Activated CD4-positive, alpha-beta memory T cell treated with anti-CD3 and anti-CD28 coated beads, Interleukin-2, amount 10 ng/mL, durations not matched to agents 7 days and 5 days (primary cell): ENCODE results near the gene CIRBP. TPM values are rescaled to one million over a fixed set of nuclear protein-coding genes. Genes with fewer than 3 reads are reported as not detected.
"Not testable (repeated sequence)": the region's sequence is repeated elsewhere in the genome, so short reads cannot be mapped to it uniquely, and the experiment has no call there.

Experiments used
- CTCF ChIA-PET: fragments of 350-600 bp; sonication (Branson Sonifier 250); formaldehyde crosslinking; loops from one replicate; lab custom pipeline; 2021; ENCODE audit warnings: antibody characterized with exemption, inconsistent platforms; lab: Charles Lee
- POLR2A ChIA-PET: fragments of 350-600 bp; sonication (Branson Sonifier 250); formaldehyde crosslinking; loops from one replicate; lab custom pipeline; 2021; ENCODE audit warnings: antibody characterized with exemption; lab: Charles Lee
- DNase-seq: peaks from one replicate; pipeline ENCODE4 v3.0.0-alpha.2; 2020
- H3K27ac Mint-ChIP-seq: one replicate; pipeline ENCODE4 v1.8.0; 2021; ENCODE audit warnings: mild to moderate bottlenecking, mixed read lengths
- H3K27me3 Mint-ChIP-seq: one replicate; pipeline ENCODE4 v1.8.0; 2021; ENCODE audit warnings: mixed read lengths
- H3K36me3 Mint-ChIP-seq: one replicate; pipeline ENCODE4 v1.8.0; 2021; ENCODE audit warnings: low read depth, mixed read lengths
- H3K4me1 Mint-ChIP-seq: one replicate; pipeline ENCODE4 v1.8.0; 2021; ENCODE audit warnings: mixed read lengths
- H3K4me3 Mint-ChIP-seq: one replicate; pipeline ENCODE4 v1.8.0; 2021; ENCODE audit warnings: mild to moderate bottlenecking, mixed read lengths
- H3K9me3 Mint-ChIP-seq: one replicate; pipeline ENCODE4 v1.8.0; 2021; ENCODE audit warnings: mixed read lengths
- total RNA-seq, 2 experiments: library from RNA; stranded (reverse); gene quantifications; one replicate each; pipeline ENCODE4 v1.2.3, GENCODE V29; 2021

CIRBP gene
- total RNA-seq, 2 experiments from 2014 or later, result 203 to 204 TPM

GRCh38 chr19:1293782-1294604, 24.9 kb downstream of the CIRBP start:
- ChIA-PET POLR2A (no interaction called here), CTCF (no interaction called here)
- Mint-ChIP-seq H3K36me3 (no peaks in the 10 kb centered on the region), H3K27me3 (peaks cover 8% of the 10 kb centered on the region), H3K4me1 (no peaks in the 10 kb centered on the region), H3K9me3 (no peaks in the 10 kb centered on the region), H3K27ac (no peak overlapping the region), H3K4me3 (no peak overlapping the region)
- DNase-seq, result no peak

- H3K4me1 Mint-ChIP-seq, result no peaks in the 10 kb centered on the region
- no peak overlapping the region for H3K27ac Mint-ChIP-seq
- CTCF ChIA-PET, result no interaction called here
- no peak overlapping the region for H3K4me3 Mint-ChIP-seq
- no peaks in the 10 kb centered on the region for H3K9me3 Mint-ChIP-seq
- DNase-seq, result no peak
- H3K36me3 Mint-ChIP-seq, result no peaks in the 10 kb centered on the region
- POLR2A ChIA-PET, result no interaction called here
- H3K27me3 Mint-ChIP-seq, result peaks cover 5% of the 10 kb centered on the region
These were observed 25.6 kb downstream of the CIRBP start for GRCh38 chr19:1294688-1295087.

- no peaks in the 10 kb centered on the region for H3K4me1 Mint-ChIP-seq
- no peaks in the 10 kb centered on the region for H3K36me3 Mint-ChIP-seq
- no peak overlapping the region for H3K4me3 Mint-ChIP-seq
- H3K27me3 Mint-ChIP-seq, result peaks cover 5% of the 10 kb centered on the region
- CTCF ChIA-PET, result no interaction called here
- peak; percentile 46 for DNase-seq
- no peak overlapping the region for H3K27ac Mint-ChIP-seq
- POLR2A ChIA-PET, result interaction anchor here (0.7 kb wide), 1 partner anchor 17 kb away, joined by 3 read pairs; no protein-coding TSS in a partner anchor
- no peaks in the 10 kb centered on the region for H3K9me3 Mint-ChIP-seq
These were observed 26.3 kb downstream of the CIRBP start for GRCh38 chr19:1295169-1296012.

GRCh38 chr19:1296078-1296477, 26.9 kb downstream of the CIRBP start:
- ChIA-PET POLR2A (interaction anchor here (0.7 kb wide), 1 partner anchor 18 kb away, joined by 3 read pairs; no protein-coding TSS in a partner anchor), CTCF (no interaction called here)
- Mint-ChIP-seq H3K27me3 (peaks cover 5% of the 10 kb centered on the region), H3K36me3 (no peaks in the 10 kb centered on the region), H3K4me3 (no peak overlapping the region), H3K4me1 (no peaks in the 10 kb centered on the region), H3K9me3 (no peaks in the 10 kb centered on the region), H3K27ac (no peak overlapping the region)
- no peak for DNase-seq

- Mint-ChIP-seq H3K36me3 (no peaks in the 10 kb centered on the region), H3K4me1 (no peaks in the 10 kb centered on the region), H3K4me3 (no peak overlapping the region), H3K27ac (no peak overlapping the region), H3K27me3 (peaks cover 4% of the 10 kb centered on the region), H3K9me3 (no peaks in the 10 kb centered on the region)
- DNase-seq, result no peak
- ChIA-PET POLR2A (no interaction called here), CTCF (no interaction called here)
These were observed 27.6 kb downstream of the CIRBP start for GRCh38 chr19:1296575-1297271.

GRCh38 chr19:1298235-1298634, 29.1 kb downstream of the CIRBP start:
- H3K9me3 Mint-ChIP-seq, result no peaks in the 10 kb centered on the region

GRCh38 chr19:1299801-1300200, 30.7 kb downstream of the CIRBP start:
- H3K27ac Mint-ChIP-seq, result no peak overlapping the region

More at GRCh38 chr19:1298235-1298634, 29.1 kb downstream of the CIRBP start:
- H3K27me3 Mint-ChIP-seq, result peaks cover 4% of the 10 kb centered on the region
- no peaks in the 10 kb centered on the region for H3K36me3 Mint-ChIP-seq
- ChIA-PET CTCF (no interaction called here), POLR2A (no interaction called here)
- H3K27ac Mint-ChIP-seq, result no peak overlapping the region
- DNase-seq, result no peak
- no peak overlapping the region for H3K4me3 Mint-ChIP-seq
- H3K4me1 Mint-ChIP-seq, result no peaks in the 10 kb centered on the region

GRCh38 chr19:1300744-1301490, 31.8 kb downstream of the CIRBP start:
- Mint-ChIP-seq H3K4me1 (no peaks in the 10 kb centered on the region), H3K9me3 (no peaks in the 10 kb centered on the region), H3K36me3 (no peaks in the 10 kb centered on the region), H3K27ac (no peak overlapping the region), H3K4me3 (no peak overlapping the region), H3K27me3 (no peaks in the 10 kb centered on the region)
- CTCF ChIA-PET, result no interaction called here
- no peak for DNase-seq
- POLR2A ChIA-PET, result interaction anchor here (0.6 kb wide), 1 partner anchor 76 kb away, joined by 3 read pairs; no protein-coding TSS in a partner anchor

More at GRCh38 chr19:1299801-1300200, 30.7 kb downstream of the CIRBP start:
- no peak overlapping the region for H3K4me3 Mint-ChIP-seq
- H3K4me1 Mint-ChIP-seq, result no peaks in the 10 kb centered on the region
- CTCF ChIA-PET, result no interaction called here
- no peaks in the 10 kb centered on the region for H3K27me3 Mint-ChIP-seq
- POLR2A ChIA-PET, result no interaction called here
- DNase-seq, result no peak
- no peaks in the 10 kb centered on the region for H3K36me3 Mint-ChIP-seq
- H3K9me3 Mint-ChIP-seq, result no peaks in the 10 kb centered on the region

GRCh38 chr19:1302533-1303239, 33.6 kb downstream of the CIRBP start:
- CTCF ChIA-PET, result no interaction called here
- H3K4me1 Mint-ChIP-seq, result no peaks in the 10 kb centered on the region
- H3K4me3 Mint-ChIP-seq, result no peak overlapping the region
- H3K27ac Mint-ChIP-seq, result no peak overlapping the region
- no peaks in the 10 kb centered on the region for H3K36me3 Mint-ChIP-seq
- H3K27me3 Mint-ChIP-seq, result no peaks in the 10 kb centered on the region
- POLR2A ChIA-PET, result no interaction called here
- H3K9me3 Mint-ChIP-seq, result no peaks in the 10 kb centered on the region
- no peak for DNase-seq

GRCh38 chr19:1304197-1304924, 35.2 kb downstream of the CIRBP start:
- POLR2A ChIA-PET, result no interaction called here
- Mint-ChIP-seq H3K27ac (no peak overlapping the region), H3K27me3 (no peaks in the 10 kb centered on the region), H3K36me3 (no peaks in the 10 kb centered on the region), H3K4me3 (no peak overlapping the region), H3K4me1 (no peaks in the 10 kb centered on the region), H3K9me3 (no peaks in the 10 kb centered on the region)
- CTCF ChIA-PET, result no interaction called here
- DNase-seq, result no peak

- H3K4me3 Mint-ChIP-seq, POLR2A ChIA-PET, DNase-seq, H3K9me3 Mint-ChIP-seq, H3K36me3 Mint-ChIP-seq, H3K27me3 Mint-ChIP-seq, H3K27ac Mint-ChIP-seq, CTCF ChIA-PET, H3K4me1 Mint-ChIP-seq: not testable (repeated sequence)
These were observed 36.2 kb downstream of the CIRBP start for GRCh38 chr19:1305354-1305753.
